ENCODE measurements around the gene RFNG. TPM values are rescaled to one million over a fixed set of nuclear protein-coding genes. Genes with fewer than 3 reads are reported as not detected.

The RFNG gene
- total and polyA plus RNA-seq, 2 of the 13 experiments (the other 11 are each of a cell fraction or from before 2014, with no cell fraction given) = 61.4 to 64.0 TPM

- TF ChIP-seq ZNF597 (CRISPR knock-in tag; IDR thresholded peaks at IDR 0.05) = peak; percentile 23; the same call in 1 of the 2 replicates
- 0 out of 2 replicates have a peak, but pooled peaks have one; percentile 89 for TF ChIP-seq E2F2 (CRISPR knock-in tag; IDR thresholded peaks at IDR 0.05; ENCODE audit: borderline replicate concordance)
- TF ChIP-seq TBP (CRISPR knock-in tag; IDR thresholded peaks at IDR 0.05) = no peak; the same call in 1 of the 2 replicates
- no peak for TF ChIP-seq ZNF124 (CRISPR knock-in tag; IDR thresholded peaks at IDR 0.05)
- 0 out of 2 replicates have a peak, but pooled peaks have one; percentile 58 for TF ChIP-seq FUBP1 (CRISPR knock-in tag; IDR thresholded peaks at IDR 0.05; ENCODE audit: borderline replicate concordance)
- 0 out of 2 replicates have a peak, but pooled peaks have one; percentile 45 for TF ChIP-seq ZNF709 (CRISPR knock-in tag; IDR thresholded peaks at IDR 0.05)
- TF ChIP-seq RBM22 (optimal IDR thresholded peaks at IDR 0.05; ENCODE audit: low read length) = peak; percentile 78
- TF ChIP-seq RBAK (CRISPR knock-in tag; IDR thresholded peaks at IDR 0.05) = peak; percentile 27; the same call in 1 of the 2 replicates
- TF ChIP-seq ZNF512 (CRISPR knock-in tag; IDR thresholded peaks at IDR 0.05) = no peak
- 0 out of 2 replicates have a peak, but pooled peaks have one; percentile 24 for TF ChIP-seq BRF2 (CRISPR knock-in tag; IDR thresholded peaks at IDR 0.05)
- no peak for TF ChIP-seq RAD51 (IDR thresholded peaks at IDR 0.05; ENCODE audit: borderline replicate concordance)
- peak; percentile 59; the same call in 1 of the 2 replicates for TF ChIP-seq PRDM15 (CRISPR knock-in tag; IDR thresholded peaks at IDR 0.05)
- TF ChIP-seq FIP1L1 (IDR thresholded peaks at IDR 0.05; ENCODE audit: borderline replicate concordance, insufficient read depth, low read depth, low read length) = no peak; the same call in 1 of the 2 replicates
- TF ChIP-seq ISX (CRISPR knock-in tag; conservative IDR thresholded peaks at IDR 0.05) = no peak
Measured at GRCh38 chr17:82021107-82021899, 30.3 kb downstream of the RFNG start (continued).
